Neural cell (in vitro differentiated cells): ENCODE data around the gene NUDCD3. TPM values are rescaled to one million over a fixed set of nuclear protein-coding genes. Genes with fewer than 3 reads are reported as not detected.

ENCODE experiments used
- H2AFZ ChIP-seq: fragments of 200-600, 300-800 bp; sonication (generic), shearing (Covaris generic); 2 replicates; pipeline ENCODE4 v1.6.0; 2014; ENCODE audit warnings: low read depth, mild to moderate bottlenecking, antibody characterized with exemption, low read length, moderate library complexity
- H3F3A ChIP-seq: fragments of 200-600 bp; shearing (Covaris generic); 2 replicates; pipeline ENCODE4 v1.6.1; 2016; ENCODE audit warnings: mild to moderate bottlenecking, moderate library complexity, mixed read lengths, antibody characterized with exemption, low read length; ENCODE audit not compliant: insufficient read depth, poor library complexity, severe bottlenecking
- H3K27ac ChIP-seq: fragments of 200-600, 300-800 bp; sonication (generic), shearing (Covaris generic); 2 replicates; pipeline ENCODE4 v1.5.1; 2014; ENCODE audit warnings: mild to moderate bottlenecking, low read length, moderate library complexity
- H3K27me3 ChIP-seq: fragments of 300-800, 200-600 bp; sonication (generic), shearing (Covaris generic); 2 replicates; pipeline ENCODE4 v1.6.0; 2014; ENCODE audit warnings: mild to moderate bottlenecking, low read depth, low read length, moderate library complexity; ENCODE audit not compliant: insufficient read depth
- H3K36me3 ChIP-seq: fragments of 300-800, 200-600 bp; sonication (generic), shearing (Covaris generic); 2 replicates; pipeline ENCODE4 v1.5.1; 2014; ENCODE audit warnings: mild to moderate bottlenecking, antibody characterized with exemption, low read length, moderate library complexity; ENCODE audit not compliant: insufficient read depth
- H3K4me2 ChIP-seq: fragments of 300-800, 200-600 bp; sonication (generic), shearing (Covaris generic); 2 replicates; pipeline ENCODE4 v1.6.0; 2014; ENCODE audit warnings: mild to moderate bottlenecking, low read length
- H3K4me3 ChIP-seq: fragments of 300-800, 200-600 bp; sonication (generic), shearing (Covaris generic); 2 replicates; pipeline ENCODE4 v1.5.1; 2014; ENCODE audit warnings: mild to moderate bottlenecking, low read length, moderate library complexity
- H3K79me2 ChIP-seq: fragments of 200-600 bp; shearing (Covaris generic); replicated peaks from 2 replicates; pipeline ENCODE4 v1.6.0; 2014; ENCODE audit warnings: mild to moderate bottlenecking, low read length, moderate library complexity; ENCODE audit not compliant: insufficient read depth
- H3K9ac ChIP-seq: fragments of 300-800, 200-600 bp; sonication (generic), shearing (Covaris generic); 2 replicates; pipeline ENCODE4 v1.6.1; 2016; ENCODE audit warnings: mild to moderate bottlenecking, low read length, mixed read lengths
- H3K9me2 ChIP-seq: fragments of 200-600 bp; shearing (Covaris generic); 2 replicates; pipeline ENCODE4 v1.6.1; 2016; ENCODE audit warnings: mild to moderate bottlenecking, low read length, mixed read lengths; ENCODE audit not compliant: insufficient read depth
- H3K9me3 ChIP-seq: fragments of 200-600, 300-800 bp; sonication (generic), shearing (Covaris generic); 2 replicates; pipeline ENCODE4 v1.6.1; 2016; ENCODE audit warnings: mild to moderate bottlenecking, mixed run types, low read length, moderate library complexity, mixed read lengths
- H4K20me1 ChIP-seq: fragments of 200-600 bp; shearing (Covaris generic); 2 replicates; pipeline ENCODE4 v1.6.1; 2016; ENCODE audit warnings: mild to moderate bottlenecking, mixed run types; ENCODE audit not compliant: insufficient read depth
- EP300 ChIP-seq: fragments of 450-650 bp; conservative IDR thresholded peaks from 2 replicates; pipeline ENCODE4 v1.6.1; 2014; ENCODE audit warnings: antibody characterized with exemption, mild to moderate bottlenecking, moderate library complexity; ENCODE audit not compliant: poor library complexity, severe bottlenecking
- EZH2 ChIP-seq: fragments of 200-600, 300-800 bp; shearing (Covaris generic), sonication (generic); IDR thresholded peaks from 2 replicates; pipeline ENCODE4 v1.6.1; 2014; ENCODE audit warnings: antibody characterized with exemption, low read length, borderline replicate concordance, mild to moderate bottlenecking; ENCODE audit not compliant: insufficient read depth, poor library complexity, severe bottlenecking
- MXI1 ChIP-seq: fragments of 450-650 bp; conservative IDR thresholded peaks from 2 replicates; pipeline ENCODE4 v1.6.1; 2014; ENCODE audit warnings: antibody characterized with exemption, mild to moderate bottlenecking; ENCODE audit not compliant: poor library complexity, severe bottlenecking
- POLR2AphosphoS5 ChIP-seq: IDR thresholded peaks from 2 replicates; pipeline ENCODE4 v1.6.1; 2012
- RAD21 ChIP-seq: fragments of 450-650 bp; conservative IDR thresholded peaks from 2 replicates; pipeline ENCODE4 v1.6.1; 2014; ENCODE audit warnings: antibody characterized with exemption, mild to moderate bottlenecking, moderate library complexity
- SMC3 ChIP-seq: fragments of 450-650 bp; conservative IDR thresholded peaks from 2 replicates; pipeline ENCODE4 v1.6.1; 2014; ENCODE audit warnings: antibody characterized with exemption, mild to moderate bottlenecking, moderate library complexity; ENCODE audit not compliant: poor library complexity
- TAF1 ChIP-seq: IDR thresholded peaks from 2 replicates; pipeline ENCODE4 v1.6.1; 2012; ENCODE audit warnings: low read depth
- polyA minus RNA-seq: library from RNA; depleted of rRNA, polyadenylated mRNA; stranded (reverse); fragments of >200 nt; gene quantifications from 2 replicates; pipeline ENCODE4 v1.2.3, GENCODE V29; 2014
- polyA plus RNA-seq: library from polyadenylated mRNA; depleted of rRNA; stranded (reverse); fragments of >200 nt; gene quantifications from 2 replicates; pipeline ENCODE4 v1.2.3, GENCODE V29; 2014
- TF ChIP-seq, protein P1 (sequence below): IDR thresholded peaks from 2 replicates; pipeline ENCODE4 v1.6.1; 2012; ENCODE audit warnings: borderline replicate concordance
- TF ChIP-seq, protein P2 (sequence below): fragments of 450-650 bp; IDR thresholded peaks from 2 replicates; pipeline ENCODE4 v1.5.1; 2014; ENCODE audit warnings: antibody characterized with exemption, mild to moderate bottlenecking, moderate library complexity; ENCODE audit not compliant: poor library complexity, severe bottlenecking

NUDCD3 gene
- polyA plus RNA-seq (61.2 and 69.9 TPM in 2 replicates), polyA minus RNA-seq (102 and 106 TPM in 2 replicates)

DNA sequence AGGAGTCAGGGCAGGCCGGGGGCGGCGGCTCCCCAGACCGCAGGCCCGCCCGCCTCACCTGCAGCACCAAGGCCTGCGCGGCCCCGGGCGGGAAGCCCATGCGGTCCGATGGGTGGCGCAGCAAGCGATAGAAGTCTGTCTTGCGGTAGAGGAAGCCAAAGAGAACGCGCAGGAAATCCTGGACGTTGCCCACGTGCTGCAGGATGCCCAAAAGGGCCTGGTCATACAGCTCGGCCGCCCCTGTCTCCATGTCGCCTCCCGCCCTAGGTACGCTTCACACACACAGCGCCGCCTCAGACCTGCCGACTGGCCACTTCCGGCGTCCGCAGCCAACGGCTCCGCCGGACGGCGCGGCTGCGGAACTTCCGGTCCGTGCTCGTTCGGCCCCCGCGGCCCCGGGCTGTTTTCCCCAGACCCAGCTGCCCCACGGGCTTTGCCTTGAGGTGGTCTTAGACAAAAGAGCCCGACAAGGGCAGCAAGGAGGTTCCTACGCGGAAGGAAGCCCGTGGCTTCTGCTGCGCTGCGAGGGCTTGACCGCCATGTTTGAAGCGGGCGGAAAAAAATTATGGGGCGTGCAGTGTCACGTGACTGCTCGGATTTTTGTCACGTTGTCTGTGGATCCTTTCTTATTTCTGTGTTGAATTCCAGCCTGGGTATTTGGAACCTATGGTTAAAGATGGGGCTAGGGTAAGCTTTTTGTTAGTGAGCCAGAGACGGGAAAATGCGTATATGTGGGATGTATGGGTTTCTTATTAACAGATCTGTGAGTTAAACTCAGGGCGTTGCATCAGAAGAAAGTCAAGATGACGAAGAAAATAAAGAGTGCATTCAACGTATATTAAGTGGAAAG, at the start of gene NUDCD3:
NUDCD3 (minus strand) TSS at position 308 of the 850 bp plus-strand sequence; CDS start at position 250, 58 bp downstream.
- H3F3A ChIP-seq, result no peaks in the 10 kb centered on the region
- peak within 1 kb of the TSS; percentile 88 for H3K9ac ChIP-seq
- no peak for TF ChIP-seq EZH2
- TF ChIP-seq TAF1, result peak; percentile 85
- TF ChIP-seq, protein P1, sequence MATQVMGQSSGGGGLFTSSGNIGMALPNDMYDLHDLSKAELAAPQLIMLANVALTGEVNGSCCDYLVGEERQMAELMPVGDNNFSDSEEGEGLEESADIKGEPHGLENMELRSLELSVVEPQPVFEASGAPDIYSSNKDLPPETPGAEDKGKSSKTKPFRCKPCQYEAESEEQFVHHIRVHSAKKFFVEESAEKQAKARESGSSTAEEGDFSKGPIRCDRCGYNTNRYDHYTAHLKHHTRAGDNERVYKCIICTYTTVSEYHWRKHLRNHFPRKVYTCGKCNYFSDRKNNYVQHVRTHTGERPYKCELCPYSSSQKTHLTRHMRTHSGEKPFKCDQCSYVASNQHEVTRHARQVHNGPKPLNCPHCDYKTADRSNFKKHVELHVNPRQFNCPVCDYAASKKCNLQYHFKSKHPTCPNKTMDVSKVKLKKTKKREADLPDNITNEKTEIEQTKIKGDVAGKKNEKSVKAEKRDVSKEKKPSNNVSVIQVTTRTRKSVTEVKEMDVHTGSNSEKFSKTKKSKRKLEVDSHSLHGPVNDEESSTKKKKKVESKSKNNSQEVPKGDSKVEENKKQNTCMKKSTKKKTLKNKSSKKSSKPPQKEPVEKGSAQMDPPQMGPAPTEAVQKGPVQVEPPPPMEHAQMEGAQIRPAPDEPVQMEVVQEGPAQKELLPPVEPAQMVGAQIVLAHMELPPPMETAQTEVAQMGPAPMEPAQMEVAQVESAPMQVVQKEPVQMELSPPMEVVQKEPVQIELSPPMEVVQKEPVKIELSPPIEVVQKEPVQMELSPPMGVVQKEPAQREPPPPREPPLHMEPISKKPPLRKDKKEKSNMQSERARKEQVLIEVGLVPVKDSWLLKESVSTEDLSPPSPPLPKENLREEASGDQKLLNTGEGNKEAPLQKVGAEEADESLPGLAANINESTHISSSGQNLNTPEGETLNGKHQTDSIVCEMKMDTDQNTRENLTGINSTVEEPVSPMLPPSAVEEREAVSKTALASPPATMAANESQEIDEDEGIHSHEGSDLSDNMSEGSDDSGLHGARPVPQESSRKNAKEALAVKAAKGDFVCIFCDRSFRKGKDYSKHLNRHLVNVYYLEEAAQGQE, result peak; percentile 71
- peak; percentile 46 for TF ChIP-seq SMC3
- peak; percentile 2 for TF ChIP-seq EP300
- TF ChIP-seq, protein P2, sequence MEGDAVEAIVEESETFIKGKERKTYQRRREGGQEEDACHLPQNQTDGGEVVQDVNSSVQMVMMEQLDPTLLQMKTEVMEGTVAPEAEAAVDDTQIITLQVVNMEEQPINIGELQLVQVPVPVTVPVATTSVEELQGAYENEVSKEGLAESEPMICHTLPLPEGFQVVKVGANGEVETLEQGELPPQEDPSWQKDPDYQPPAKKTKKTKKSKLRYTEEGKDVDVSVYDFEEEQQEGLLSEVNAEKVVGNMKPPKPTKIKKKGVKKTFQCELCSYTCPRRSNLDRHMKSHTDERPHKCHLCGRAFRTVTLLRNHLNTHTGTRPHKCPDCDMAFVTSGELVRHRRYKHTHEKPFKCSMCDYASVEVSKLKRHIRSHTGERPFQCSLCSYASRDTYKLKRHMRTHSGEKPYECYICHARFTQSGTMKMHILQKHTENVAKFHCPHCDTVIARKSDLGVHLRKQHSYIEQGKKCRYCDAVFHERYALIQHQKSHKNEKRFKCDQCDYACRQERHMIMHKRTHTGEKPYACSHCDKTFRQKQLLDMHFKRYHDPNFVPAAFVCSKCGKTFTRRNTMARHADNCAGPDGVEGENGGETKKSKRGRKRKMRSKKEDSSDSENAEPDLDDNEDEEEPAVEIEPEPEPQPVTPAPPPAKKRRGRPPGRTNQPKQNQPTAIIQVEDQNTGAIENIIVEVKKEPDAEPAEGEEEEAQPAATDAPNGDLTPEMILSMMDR, result peak; percentile 61
- peak; percentile 96 for TF ChIP-seq MXI1
- peak; percentile 46 for TF ChIP-seq RAD21
- TF ChIP-seq POLR2AphosphoS5, result peak; percentile 53
- no peaks in the 10 kb centered on the region for H4K20me1 ChIP-seq
- H3K4me2 ChIP-seq, result peak within 1 kb of the TSS; percentile 91
- H3K9me2 ChIP-seq, result no peaks in the 10 kb centered on the region
- H3K9me3 ChIP-seq, result no peaks in the 10 kb centered on the region
- peak within 1 kb of the TSS; percentile 84 for H3K4me3 ChIP-seq
- peaks cover 4% of the 10 kb centered on the region for H3K27me3 ChIP-seq
- H2AFZ ChIP-seq, result peak within 1 kb of the TSS; percentile 79
- peaks cover 37% of the 10 kb centered on the region for H3K79me2 ChIP-seq
- no peaks in the 10 kb centered on the region for H3K36me3 ChIP-seq
- peak within 1 kb of the TSS; percentile 91 for H3K27ac ChIP-seq

DNA sequence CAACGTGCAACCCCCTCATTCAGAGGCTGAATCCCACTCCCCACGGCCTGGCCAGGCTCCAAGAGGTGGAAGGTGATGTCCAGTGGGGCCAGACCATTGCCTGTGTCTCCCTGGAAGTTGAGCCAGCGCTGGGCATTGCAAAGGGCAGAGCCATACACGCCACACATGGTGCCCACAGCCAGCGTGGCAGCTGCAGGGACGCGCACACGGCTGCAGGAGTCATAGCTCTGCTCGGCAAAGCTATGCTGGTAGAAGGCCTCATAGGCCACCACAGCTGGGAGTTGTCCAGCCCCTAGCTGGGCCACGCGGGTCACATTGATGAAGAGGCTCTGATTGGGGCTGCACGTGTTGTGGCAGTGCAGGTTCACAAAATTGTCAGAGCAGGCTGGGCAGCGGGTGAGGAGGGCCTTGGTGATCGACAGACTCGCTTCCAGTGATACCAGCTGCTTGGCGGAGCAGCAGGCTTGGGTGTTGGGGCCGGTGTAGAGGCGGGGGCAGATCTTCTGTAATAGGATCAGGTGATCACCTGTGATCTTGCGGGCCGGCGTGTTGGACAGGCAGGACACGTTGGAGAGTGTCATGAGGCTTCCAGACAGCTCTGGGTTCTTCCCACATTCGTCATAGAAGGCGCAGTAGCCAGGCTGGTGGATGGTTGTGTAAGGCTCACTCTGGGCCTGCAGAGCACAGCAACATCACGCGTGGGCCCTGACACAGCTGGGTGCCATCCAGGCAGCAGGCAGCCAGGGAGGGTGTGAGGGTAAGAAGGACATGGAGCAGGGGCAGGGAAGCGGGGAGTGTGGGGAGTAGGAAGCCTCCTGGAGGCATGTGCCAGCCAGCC, 49.4 kb upstream of the NUDCD3 start:
- no peak overlapping the region for H3K4me3 ChIP-seq

More for the DNA sequence above, 49.4 kb upstream of the NUDCD3 start:
- Histone ChIP-seq H2AFZ (no peak overlapping the region), H3K4me2 (no peak overlapping the region), H3K27ac (no peak overlapping the region), H3K36me3 (no peaks in the 10 kb centered on the region), H3K9me3 (no peaks in the 10 kb centered on the region), H3K79me2 (no peaks in the 10 kb centered on the region), H3F3A (no peaks in the 10 kb centered on the region), H3K27me3 (no peaks in the 10 kb centered on the region), H3K9ac (no peak overlapping the region), H4K20me1 (no peaks in the 10 kb centered on the region), H3K9me2 (no peaks in the 10 kb centered on the region)
- TF ChIP-seq, protein P2, result no peak
- TF ChIP-seq TAF1 (no peak), SMC3 (no peak), EP300 (no peak)
- TF ChIP-seq, protein P1, result no peak
